NCI-H2107 treated with DMSO at 0.1 percent for 48 hours (cell line): ENCODE data around the gene HEXIM1.
A peak's percentile ranks its signal among the peaks of the same experiment; 100 is the strongest.

ENCODE experiments used
- DNase-seq: peaks from one replicate; lab custom pipeline; 2025; ENCODE audit not compliant: unreplicated experiment; lab: John Stamatoyannopoulos, UW

The HEXIM1 gene

DNA sequence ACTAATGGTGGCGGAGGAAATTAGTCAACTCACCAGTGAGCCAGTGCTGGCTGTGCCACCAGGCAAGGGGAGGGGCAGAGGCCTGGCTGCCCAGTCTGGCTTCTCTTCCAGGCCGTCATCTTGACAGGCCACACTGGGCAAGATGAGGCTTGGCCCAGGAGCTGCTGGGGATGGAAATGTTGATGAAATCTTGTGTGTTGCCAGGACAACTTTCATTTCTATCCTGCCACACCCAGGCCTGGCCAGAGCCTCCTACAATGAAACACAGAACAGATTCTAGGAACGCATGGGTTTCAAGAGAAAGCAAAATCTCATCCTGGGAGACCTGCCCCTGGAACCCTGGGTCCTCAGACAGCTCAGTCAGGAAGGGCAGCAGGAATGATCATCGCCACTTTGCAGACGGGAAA lies 22.7 kb downstream of the HEXIM1 start:
- DNase-seq, result no peak

DNA sequence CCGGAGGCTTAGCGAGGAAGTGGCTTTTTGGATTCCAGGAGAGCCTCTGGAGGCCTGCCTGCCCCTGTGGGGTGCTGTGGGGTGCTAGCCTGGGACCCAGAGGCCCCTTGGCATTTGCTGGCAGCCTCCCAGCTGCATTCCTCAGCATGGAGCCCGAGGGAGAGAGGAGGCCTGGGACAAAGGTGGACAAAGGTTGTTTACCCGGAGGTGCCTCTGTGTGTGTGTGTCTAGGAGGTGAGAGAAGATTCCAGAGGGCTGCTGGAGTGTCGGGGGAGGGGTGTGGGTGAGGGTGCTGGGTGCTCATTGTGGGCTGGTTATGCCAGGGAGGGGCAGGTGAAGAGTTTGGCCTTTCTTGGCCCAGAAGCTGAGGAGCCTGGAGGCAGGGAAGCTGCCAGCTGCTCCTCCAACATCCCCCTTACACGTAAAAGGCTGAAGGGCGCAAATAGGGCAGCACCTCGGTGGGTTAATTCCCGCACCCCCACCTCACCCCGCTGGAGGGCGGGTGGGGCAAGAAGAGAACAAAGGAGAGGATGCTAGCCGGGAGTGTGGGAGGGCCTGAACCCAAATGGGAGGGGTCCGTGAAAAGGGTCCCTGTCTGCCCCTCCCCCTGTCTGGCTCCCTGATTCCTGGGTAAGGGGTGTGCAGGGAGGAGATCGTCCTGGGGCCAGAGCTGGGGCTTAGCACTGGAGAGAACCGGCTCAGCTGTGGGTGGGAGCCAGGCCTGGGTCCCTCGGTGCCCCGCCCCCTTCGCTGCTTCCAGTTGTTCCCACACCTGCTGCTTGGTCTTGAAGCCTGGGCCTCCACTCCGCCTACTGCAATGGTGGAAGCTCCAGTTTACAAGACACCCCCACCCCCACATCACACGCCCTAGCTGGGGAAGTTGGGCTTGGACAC lies 23.3 kb downstream of the HEXIM1 start:
- DNase-seq, result no peak

DNA sequence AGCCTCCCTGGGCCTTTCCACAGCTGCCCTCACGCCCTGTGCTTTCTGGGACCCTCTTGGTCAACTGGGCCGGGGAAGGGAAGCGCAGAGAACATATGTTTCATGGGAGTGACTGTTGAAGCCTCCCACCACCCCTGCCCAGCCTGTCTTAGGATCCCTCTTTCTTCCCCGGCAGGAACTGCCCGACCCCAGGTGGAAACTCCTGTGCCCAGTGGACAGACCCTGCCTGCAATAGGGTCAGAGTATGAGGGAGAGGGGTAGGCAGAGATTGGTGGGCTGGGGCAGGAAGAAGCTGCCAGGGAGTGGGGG lies 23.9 kb downstream of the HEXIM1 start:
- DNase-seq, result no peak

DNA sequence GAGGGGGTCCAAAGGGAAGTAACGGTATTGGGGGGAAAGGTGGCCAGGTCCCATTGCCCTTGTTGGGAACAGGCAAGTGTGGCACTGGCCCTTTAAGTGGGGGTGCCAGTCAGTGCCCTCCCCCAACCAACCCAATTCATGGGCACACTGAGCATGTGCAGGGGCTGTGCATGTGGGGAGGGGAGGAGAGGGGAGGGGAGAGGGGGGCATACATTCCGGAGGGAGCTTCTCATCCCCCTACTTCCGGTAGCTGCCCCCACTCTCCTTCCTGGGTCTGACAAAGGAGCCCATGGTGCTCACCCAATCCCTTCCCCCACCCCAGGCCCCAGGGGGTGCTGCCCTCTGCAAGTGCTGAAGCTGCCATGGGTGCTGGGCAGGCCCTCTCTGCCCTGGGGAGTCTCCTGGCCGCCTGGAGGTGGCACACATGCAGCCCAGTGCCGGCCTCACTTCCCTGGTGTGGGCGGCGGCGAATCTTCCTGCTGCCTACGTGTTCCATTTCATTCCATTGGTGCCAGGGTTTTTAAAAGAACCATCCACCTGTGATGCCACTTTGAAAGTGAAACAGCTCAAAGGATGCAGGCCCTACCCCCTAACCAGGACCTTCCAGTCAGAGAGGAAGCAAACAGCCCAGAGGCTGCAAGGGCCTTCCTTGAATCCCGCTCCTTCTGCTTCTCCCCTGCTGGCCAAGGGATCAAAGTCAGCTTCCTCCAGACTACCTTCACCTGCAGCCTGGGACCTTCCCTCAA lies 24.4 kb downstream of the HEXIM1 start:
- DNase-seq, result no peak

DNA sequence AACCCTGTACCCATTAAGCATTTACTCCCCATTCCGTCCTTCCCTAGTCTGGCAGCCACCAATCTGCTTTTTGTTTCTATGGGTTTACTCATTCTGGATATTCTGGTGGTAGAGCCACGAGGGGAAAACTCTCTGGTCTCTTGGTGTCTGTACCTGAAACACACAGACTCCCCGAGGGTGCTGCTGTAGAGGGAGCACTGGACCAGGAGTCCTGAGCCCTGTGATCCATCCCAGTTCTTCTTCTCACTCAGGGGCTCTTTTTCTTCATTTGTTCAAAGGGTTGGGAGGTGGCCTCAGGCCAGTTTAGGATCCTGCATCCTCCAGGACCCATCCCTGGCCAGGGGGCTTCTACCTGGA lies 27.5 kb downstream of the HEXIM1 start:
- DNase-seq, result no peak

DNA sequence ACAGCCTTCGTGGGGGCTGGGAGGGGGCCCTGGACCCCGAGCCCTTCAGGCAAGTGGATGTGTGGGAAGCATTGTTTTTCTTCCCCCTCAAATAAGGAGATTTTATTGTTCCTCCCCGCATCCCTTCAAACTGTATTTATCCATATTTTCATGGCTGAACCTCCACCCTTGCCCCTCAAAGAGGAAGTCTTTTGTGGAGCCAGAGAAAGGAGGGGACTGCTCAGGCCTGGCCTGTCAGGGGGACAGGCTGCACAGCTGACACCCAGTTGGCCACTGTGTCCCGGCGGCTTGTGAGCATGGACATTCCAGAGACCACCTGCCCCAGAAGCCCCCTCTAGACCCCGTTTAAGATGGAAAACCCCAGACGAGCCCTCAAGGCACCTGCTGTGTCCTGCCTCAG lies 29.3 kb downstream of the HEXIM1 start:
- no peak for DNase-seq

DNA sequence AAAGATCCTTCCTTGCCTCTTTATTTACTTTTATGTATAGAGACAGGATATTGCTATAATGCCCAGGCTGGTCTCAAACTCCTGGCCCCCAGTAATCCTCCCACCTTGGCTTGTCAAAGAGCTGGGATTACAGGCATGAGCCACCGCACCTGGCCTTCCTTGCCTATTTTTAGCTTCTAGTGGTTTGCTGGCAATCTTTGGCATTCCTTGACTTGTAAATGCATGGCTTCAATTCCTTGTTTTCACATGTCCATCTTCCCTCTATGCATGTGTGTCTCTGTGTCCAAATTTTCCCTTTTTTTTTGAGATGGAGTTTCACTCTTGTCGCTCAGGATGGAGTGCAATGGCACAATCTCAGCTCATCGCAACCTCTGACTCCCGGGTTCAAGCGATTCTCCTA lies 35.9 kb downstream of the HEXIM1 start:
- no peak for DNase-seq

DNA sequence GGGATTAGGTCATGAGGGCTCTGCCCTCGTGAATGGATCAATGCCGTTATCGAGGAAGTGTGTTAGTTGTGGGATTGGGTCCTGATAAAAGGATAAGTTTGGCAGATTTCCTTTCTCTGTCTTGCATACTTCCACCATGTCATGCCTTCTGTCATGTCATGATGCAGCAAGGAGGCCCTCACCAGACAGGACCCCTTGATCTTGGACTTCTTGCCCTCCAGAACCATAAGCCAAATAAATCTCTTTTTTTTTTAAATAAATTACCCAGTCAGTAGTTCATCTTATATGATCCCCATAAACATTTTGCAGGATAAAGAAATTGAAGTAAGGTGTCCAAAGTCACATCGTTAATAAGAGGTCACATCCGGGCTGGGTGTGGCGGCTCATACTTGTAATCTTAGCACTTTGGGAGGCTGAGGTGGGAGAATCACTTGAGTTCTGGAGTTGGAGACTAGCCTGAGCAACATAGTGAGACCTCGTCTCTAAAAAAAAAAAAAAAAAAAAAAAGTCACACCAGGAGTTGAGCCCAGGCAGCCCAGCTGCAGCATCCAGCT lies 38.6 kb downstream of the HEXIM1 start:
- DNase-seq, result no peak

DNA sequence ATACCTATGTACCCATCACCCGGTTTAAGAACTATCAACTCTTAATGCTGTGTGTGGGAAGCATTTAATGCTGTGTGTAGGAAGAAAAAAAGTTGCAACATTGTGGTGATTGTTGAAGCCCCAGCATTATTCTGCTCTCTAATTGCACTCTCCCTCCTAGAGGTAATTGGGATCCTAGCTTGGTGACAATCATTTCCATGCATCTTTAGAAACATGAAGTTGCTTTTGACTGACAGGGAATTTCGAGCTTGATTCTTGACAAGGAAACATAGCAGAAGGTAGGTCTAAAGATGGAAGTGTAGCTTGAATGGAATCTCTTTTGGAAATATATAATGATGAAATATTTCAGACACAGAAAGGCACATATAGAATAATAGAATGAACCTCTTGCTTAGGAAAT lies 40.7 kb downstream of the HEXIM1 start:
- DNase-seq, result no peak

DNA sequence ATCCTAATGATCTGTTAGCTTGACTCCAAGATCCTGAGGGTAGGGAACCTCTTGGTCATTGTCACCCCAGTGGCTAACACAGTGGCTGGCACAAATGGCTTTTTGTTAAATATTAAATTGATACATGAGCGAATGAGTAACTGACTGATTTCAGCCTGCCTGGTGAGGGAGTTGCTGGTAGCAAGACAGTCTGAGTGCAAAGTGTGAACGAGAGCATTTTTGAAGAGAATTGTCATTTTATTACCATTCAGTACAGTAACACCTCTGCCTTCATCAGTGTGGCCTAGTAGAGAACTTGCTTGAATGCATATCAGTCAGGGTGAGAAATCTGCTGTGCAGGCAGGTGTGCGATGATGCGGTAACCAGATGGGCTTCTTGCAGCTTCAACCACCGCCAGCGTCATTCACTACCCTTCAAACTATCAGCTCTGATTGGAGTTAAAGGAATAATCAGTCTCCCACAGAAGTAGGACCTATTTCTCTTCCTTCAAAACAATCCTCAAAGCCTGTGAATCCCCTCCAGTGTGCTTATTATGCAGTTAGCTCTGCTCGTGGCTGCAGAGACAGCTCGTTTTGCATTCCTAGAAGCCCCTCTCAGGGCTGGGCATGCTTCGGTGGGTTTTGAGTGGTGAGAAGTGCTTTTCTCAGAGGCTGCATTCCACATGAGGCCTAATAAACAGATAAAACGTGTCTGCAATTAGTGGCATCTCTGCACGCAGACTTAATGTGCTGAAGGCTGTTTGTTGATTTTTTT lies 42.4 kb downstream of the HEXIM1 start:
- DNase-seq, result no peak

DNA sequence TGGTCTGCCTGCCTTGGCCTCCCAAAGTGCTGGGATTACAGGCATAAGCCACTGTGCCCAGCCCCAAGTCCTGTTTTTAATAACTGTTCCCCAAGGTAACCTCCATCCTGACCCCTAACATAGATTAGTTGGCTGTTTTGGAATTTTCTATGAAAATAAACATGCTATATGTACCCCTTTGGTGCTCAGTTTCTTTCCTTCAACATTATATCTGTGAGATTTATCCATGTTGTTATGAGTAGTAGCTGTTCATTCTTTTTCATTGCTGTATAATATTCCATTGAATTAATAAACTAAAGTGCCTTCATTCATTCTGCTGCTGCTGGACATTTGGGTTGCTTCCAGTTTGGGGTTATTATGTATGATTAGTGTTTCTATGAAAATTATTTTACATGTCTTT lies 47.1 kb downstream of the HEXIM1 start:
- no peak for DNase-seq

DNA sequence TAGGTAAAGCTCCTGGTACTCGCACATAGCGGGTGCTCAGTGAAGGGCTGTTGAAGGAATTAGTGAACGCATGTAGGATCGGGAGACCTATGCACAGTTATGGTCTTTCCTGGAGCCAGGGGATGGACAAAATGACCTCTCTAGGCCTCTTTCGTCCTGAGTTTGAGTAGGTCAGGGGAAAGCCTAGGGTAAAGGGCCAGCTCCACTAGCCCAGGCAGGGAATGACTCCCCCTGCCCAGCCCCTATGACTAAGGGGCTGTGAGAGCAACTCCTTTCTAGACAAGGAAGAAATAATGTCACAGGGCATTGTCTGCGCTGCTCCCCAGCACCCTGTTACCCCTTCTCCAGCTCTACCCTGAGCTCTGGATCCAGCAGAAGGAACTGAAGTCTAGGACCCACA lies 48.8 kb downstream of the HEXIM1 start:
- no peak for DNase-seq

DNA sequence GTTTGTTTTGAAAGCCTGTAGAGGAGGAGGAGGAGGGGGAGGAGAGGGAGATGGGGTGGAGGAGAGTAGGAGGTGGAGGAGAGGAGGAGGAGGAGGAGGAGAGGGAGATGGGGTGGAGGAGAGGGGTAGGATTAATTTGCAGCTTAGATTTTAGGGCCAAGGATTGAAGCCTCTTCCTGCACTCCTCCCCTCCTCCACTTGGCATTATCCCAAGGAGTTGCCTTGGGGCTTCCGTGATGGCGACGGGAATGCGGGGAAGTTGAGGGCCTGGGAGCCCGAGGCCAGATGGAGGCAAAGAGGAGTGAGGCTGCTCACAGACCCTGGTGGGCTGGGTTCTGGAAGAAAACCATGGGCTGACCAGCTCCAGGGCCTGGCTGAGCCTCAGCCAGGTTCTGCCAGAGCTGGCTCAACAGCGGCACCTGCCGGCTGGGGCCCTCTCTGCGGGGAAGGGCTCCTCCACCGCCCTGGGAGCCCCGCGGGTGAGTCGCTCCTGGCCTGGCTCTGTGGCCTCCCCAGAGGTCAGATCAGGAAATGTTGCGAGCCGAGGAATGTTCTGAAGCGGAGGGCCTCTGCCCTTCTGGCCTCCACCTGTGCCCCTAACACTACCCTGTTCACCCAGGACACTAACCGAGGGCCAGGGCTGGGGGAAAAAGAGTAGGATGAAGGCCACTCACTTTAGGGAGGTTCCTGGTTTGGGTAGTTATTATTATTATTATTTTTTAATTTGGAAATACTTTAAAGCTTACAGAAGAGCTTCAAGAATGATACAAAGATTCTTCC lies 49.5 kb downstream of the HEXIM1 start:
- DNase-seq, result peak; percentile 52

DNA sequence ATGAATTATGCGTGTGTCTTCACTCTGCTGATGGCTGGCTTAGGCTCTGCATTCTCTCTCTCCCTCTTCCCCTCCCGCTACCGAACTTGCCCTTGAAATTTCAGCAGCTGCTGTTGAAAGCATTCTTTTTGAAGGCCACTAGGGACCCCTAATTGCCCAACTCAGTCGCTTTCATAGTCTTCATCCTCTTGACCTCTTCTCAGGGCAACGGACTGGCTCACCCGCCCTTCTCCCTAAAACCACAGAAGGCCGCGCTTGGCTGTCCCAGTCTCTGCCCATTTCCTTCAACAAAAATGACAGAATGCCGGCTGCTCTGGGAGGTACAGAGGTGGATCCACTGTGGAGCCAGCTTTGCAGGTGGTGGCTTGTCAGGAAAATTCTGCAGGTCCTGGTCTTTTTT lies 52.4 kb downstream of the HEXIM1 start:
- no peak for DNase-seq

DNA sequence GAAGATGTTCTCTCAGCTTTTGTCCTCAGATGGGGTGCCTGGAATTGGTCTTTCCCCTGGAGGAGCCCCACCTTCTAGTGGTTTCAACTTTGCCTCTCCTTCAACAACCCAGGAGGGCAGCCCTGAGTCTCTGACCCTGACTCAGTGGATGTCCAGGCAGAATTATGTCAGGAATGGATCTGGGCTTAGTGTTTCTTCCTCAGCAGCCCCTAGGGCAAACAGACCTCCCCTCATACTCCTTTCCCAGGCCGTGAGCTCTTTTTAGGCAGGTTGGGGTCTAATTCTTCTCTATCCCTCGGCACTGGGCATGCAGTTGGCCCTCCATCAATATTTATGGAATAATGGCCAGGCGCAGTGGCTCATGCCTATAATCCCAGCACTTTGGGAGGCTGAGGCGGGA lies 53.2 kb downstream of the HEXIM1 start:
- DNase-seq, result no peak
